OCI-M1 (cell line): ENCODE data around the gene COX7A2.
A peak's percentile ranks its signal among the peaks of the same experiment; 100 is the strongest.

ENCODE experiments used
- DNase-seq: peaks from one replicate; lab custom pipeline; 2025; lab: John Stamatoyannopoulos, UW

Gene COX7A2

GRCh38 chr6:75220357-75220756 is 23.2 kb downstream of the COX7A2 start:
- DNase-seq = no peak

GRCh38 chr6:75219263-75219662 is 24.3 kb downstream of the COX7A2 start:
- no peak for DNase-seq

DNA sequence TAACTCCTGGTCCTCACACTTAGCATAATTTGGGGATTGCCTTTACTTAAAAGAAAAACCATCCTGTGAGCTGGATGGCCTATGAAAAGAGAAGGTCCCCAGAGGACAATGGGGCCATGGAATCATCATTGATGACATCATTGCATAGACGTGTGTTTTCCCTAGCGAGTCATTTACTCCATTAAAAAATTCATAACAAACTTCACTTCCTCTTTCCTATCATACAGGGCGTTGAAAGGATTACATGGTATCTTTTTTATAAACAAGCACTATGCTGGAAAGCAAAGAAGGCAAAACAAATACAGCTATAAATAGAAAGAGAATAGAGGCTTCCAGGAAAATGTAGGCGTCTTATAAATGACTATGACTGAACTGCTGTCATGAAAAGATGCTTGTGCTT is 26.4 kb downstream of the COX7A2 start:
- peak; percentile 60 for DNase-seq

DNA sequence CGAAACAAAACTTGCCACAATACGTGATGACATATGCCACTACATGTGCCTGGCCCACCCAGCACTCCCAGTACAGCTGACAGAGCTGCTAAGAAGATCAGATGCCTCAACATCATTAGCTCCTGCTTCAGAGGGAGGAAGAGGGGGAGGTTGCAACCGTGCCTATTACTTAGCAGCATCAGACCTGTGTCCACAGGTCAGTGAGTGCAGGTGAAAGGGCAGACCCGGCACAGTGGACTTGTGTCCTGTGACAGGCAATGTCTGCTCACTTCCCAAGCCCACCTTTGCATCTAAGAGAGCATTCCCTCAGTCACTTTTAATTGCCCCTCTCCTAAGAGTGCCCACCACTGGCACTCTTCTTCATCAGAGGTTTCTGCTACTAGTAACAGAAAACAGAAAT is 28.3 kb downstream of the COX7A2 start:
- DNase-seq = no peak

- peak; percentile 22 for DNase-seq
Observed at GRCh38 chr6:75213732-75214131, 29.9 kb downstream of the COX7A2 start.

DNA sequence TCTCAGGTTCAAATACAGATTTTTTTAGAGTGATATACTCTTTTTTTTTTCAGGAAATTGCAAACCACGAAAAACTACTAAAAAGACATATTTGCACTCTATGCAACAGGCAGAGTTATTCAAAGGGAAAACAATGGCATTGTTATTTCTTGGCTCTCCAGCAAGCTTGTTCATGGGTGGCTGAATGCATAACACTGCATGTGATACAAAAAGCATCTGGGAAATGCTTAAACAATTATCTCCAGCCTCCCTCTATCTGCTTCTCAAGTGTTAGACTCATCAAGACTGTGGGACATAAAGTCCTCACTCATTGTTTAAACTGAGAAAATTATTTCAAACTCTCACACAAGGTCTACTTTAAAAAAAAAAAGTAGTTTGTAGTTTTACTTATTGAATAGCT is 30.5 kb downstream of the COX7A2 start:
- DNase-seq = no peak

GRCh38 chr6:75211920-75212590 is 31.5 kb downstream of the COX7A2 start:
- DNase-seq = no peak

GRCh38 chr6:75210885-75211739 is 32.5 kb downstream of the COX7A2 start:
- DNase-seq = peak; percentile 87

DNA sequence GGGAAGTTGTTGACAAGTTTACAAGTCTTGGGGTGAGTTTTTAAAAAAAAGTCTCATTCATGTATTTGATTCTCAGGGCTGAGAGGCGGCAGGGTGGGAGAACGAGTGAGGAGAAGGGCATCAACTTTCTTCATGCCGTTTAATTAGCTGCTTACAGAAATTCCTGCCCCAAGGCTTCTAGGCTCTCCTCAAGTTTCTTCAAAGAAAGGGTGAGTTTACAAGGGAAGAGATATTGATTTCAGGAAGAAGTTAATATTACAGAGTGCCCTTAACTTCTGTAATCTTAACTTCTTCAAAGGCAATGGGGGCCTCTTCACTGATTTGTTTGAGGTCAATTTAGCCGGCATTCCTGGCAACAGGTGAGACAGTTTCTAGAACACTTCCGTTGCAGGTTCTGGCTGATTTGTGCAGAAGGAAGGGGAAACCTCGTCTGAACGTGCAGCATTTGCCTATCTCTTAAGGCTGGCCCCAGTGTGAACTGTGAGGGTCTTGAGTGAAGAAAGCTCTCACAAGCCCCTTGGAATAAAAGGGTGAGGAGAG is 34.3 kb downstream of the COX7A2 start:
- DNase-seq = no peak

DNA sequence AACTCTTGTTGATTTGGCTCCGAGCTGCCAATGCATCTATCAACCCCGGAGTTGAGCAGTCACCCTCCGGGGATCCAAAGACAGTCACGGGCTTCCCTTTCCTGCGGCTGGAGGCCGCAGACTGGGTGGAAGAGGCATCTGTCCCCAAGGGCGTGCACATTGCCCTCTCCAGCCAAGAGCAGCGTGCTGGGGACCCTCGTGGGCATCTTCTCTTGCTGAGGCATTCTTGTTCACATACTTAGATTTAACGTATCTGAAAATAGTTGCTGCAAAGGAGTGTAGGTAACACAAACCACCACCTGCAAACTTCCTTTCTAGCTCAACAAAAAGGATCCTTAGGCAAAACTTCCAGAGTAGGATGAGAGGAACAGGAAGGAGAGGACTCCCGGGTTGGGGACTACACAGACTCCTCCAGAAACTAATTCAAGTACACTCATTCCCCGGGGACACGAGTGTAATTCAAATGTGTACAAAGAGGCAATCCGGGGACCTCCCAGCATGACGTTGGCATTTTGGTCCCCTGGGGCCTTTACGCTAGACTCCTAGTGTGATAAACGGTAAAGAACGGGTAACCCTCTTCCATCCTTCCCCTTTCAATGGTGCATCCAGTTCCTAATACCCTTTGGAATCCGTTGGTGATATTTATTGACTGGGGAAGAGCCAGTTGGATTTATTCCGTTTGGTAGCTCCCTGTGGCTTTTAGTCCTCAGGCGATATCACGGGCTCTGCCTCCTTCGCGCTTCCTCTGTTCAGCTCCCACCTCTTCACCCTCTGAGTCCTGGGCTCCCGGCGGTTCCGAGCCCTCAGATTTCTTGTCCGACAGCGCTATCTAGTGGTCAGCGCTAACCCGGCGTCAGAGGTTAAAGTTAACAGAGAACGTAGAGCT is 35.1 kb downstream of the COX7A2 start:
- DNase-seq = peak; percentile 93

DNA sequence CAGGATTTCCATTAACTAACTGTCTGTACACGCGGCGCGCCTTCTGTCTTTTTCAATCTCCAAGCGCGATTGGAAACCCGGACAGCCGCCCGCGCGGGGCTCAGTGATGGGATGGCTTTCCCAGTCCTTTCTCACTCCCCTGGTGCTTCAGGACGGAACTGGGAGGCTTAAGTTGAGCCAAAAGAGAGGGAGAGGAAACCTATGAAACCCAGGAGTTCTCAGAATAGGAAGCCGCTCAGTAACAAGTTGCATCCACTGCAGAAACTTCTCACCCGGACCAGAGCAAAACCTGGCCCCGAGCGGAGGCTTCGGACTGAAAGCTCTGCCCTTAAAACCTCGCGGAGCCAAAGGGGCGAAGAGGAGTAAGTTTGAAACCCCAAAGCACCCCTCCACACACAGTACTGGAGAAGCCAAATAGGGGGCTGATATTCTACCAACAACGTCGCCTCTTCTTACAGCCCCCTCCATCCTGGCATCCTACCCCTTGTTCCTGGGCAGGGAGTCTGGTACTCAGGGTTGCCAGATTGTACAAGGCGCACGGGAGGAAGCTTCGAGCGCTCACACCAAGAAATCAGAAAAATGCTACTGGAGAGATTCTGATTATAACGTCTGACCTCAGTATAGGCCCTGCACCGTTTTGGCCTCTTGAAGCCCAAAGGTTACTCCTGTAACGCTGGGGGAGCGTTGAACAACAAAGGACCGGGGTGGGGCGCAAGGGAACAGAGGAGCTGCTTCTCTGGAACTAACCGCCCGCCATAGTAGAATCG is 36.8 kb downstream of the COX7A2 start:
- no peak for DNase-seq

DNA sequence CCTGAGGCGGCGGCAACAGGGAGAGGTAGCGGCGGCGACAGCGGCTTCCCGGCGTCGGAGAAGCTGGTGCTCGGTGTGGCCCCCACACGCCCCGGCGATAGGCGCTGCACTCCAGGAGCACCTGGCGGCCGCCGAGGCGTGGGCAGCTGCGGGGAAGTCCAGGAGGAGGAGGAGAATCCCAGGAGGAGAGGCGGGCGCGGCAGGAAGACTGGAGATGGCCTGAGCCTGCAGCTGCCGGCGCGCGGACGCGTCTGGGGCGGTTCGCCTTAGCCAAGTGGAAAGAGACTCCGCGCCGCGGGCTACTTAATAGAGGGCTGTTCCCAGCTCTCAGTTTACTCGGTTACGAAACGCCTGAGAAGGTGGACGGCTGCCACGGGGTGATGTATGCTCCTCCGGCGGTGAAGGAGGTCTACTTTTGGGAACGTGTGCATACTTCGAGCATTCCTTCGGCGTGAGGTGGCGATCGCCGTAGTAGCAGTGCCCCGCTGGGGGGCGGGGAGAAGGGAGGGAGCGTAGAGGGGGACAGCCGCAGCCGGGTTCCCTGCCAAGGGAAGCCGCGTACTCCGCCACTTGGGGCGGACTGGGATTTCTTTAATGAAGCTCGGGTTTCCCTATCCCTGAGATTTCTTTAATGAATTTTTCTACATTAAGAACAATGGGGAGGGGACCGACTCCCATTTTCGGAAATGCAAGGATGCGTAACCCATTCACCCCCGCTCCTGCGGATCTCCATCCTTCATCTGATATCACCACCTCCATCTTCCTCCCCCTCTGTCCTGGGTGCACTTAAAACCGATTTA is 37.6 kb downstream of the COX7A2 start, which contains the start of gene COL12A1:
Gene COL12A1, minus strand, starts transcription at position 278 of the 800 bp plus-strand sequence. CDS start 3,261 bp downstream, outside the sequence.
- no peak for DNase-seq

- no peak for DNase-seq
Observed at GRCh38 chr6:75204959-75205775, 38.4 kb downstream of the COX7A2 start.

DNA sequence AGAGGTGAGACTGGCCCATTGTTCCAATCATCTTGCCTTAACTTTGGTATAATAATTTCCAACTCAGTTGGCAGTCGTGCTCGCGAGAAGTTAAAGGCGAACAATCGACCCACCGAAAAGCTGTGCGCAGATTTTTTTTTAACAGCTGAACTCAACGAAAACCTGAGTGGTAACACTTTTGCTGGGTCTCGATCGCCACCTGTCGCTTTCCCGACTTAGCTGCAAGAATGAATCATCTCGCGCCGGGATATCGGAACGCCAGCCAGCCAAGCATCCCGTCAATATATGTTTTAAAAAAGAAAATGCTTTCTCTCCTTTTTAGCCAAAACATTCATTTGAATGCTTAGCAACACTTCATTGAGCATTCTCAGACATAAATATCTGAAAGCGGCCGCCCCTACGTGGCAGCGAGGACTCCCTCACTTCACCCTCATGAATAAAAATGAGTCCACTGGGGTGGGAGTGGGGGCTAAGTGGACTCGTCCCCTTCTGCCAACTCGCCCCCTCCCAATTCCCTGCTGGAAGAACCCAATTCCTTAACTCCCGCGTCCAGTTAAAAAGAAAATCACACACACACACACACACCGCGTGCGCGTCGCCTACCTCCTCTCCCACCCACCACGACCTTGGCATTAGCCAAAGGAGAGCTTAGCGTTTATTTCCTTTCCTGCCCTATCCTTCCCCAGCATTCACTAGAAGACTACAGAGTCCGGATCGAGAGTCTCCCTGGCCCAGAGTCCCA is 39.2 kb downstream of the COX7A2 start:
- DNase-seq = peak; percentile 39

GRCh38 chr6:75203721-75204120 is 39.9 kb downstream of the COX7A2 start:
- DNase-seq = no peak

DNA sequence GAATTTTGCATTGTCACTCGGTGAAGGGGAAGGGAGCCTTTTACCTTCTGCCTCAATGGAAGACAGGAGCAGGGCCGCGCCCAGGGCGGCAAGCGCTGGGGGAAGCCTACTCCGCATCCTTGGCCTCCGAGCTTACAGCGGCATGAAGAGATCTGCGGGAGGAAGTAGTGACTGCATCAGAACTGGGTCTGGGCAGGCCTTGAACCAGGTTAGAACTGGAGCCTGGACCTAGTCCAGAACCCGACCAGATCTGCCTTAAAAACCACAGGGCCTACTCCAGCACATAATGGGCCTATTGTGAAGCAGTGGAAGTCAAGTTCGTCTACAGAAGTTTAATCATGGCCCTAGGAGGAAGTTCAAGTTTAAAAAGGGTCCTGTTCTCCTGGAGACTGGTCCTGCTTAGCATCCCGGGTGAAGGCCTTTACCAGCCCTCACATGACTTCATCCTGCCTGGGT is 40.9 kb downstream of the COX7A2 start:
- no peak for DNase-seq

- DNase-seq = no peak
Observed at GRCh38 chr6:75201901-75202672, 41.5 kb downstream of the COX7A2 start.

DNA sequence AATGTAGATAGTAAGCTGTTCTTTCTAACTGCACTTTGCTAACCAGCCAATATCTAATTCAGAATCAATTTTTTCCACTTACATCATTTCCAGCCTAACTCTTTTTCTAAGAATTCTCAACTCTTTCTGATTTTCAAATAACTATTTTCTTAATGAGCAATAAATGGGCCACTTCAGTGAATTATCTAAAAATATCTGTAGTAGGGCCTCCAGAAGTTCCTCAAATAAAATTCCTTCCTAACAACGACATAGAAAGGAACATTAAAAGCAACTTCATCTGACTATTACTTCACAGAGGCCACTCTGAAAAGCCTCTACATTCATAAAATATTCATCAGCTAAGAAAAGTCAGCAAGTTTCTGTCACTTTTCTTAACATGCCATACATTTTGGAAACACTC is 42.6 kb downstream of the COX7A2 start:
- no peak for DNase-seq
